IPS-18a (cell line): ENCODE results near the gene ING2.
"Not testable (repeated sequence)": the region's sequence is repeated elsewhere in the genome, so short reads cannot be mapped to it uniquely, and the experiment has no call there.

ENCODE experiments used
- H3K27ac ChIP-seq: one replicate; pipeline ENCODE4 v1.5.1; 2013; ENCODE audit warnings: low read length
- H3K27me3 ChIP-seq: one replicate; pipeline ENCODE4 v1.6.1; 2013; ENCODE audit warnings: mild to moderate bottlenecking, low read length; ENCODE audit not compliant: control insufficient read depth, insufficient read depth
- H3K36me3 ChIP-seq: one replicate; pipeline ENCODE4 v1.6.1; 2013; ENCODE audit warnings: low read depth, low read length; ENCODE audit not compliant: control insufficient read depth
- H3K4me1 ChIP-seq: one replicate; pipeline ENCODE4 v1.6.1; 2013; ENCODE audit warnings: low read depth, low read length; ENCODE audit not compliant: control insufficient read depth
- H3K4me3 ChIP-seq: one replicate; pipeline ENCODE4 v1.5.1; 2013; ENCODE audit warnings: low read length
- H3K9ac ChIP-seq: one replicate; pipeline ENCODE4 v1.6.1; 2013; ENCODE audit warnings: mild to moderate bottlenecking, low read length, moderate library complexity
- H3K9me3 ChIP-seq: one replicate; pipeline ENCODE4 v1.6.1; 2013; ENCODE audit warnings: low read depth, low read length; ENCODE audit not compliant: control insufficient read depth

ING2 gene

GRCh38 chr4:183504930-183505610, at the start of gene ING2:
Gene ING2 (plus strand): TSS chr4:183505058. CDS start chr4:183505196, 138 bp downstream.
- Histone ChIP-seq H3K4me3 (peak within 1 kb of the TSS; percentile 71), H3K36me3 (peaks cover under 1% of the 10 kb centered on the region), H3K9me3 (no peaks in the 10 kb centered on the region), H3K9ac (peak within 1 kb of the TSS; percentile 67), H3K4me1 (peaks cover 12% of the 10 kb centered on the region), H3K27ac (peak within 1 kb of the TSS; percentile 59), H3K27me3 (no peaks in the 10 kb centered on the region)

DNA sequence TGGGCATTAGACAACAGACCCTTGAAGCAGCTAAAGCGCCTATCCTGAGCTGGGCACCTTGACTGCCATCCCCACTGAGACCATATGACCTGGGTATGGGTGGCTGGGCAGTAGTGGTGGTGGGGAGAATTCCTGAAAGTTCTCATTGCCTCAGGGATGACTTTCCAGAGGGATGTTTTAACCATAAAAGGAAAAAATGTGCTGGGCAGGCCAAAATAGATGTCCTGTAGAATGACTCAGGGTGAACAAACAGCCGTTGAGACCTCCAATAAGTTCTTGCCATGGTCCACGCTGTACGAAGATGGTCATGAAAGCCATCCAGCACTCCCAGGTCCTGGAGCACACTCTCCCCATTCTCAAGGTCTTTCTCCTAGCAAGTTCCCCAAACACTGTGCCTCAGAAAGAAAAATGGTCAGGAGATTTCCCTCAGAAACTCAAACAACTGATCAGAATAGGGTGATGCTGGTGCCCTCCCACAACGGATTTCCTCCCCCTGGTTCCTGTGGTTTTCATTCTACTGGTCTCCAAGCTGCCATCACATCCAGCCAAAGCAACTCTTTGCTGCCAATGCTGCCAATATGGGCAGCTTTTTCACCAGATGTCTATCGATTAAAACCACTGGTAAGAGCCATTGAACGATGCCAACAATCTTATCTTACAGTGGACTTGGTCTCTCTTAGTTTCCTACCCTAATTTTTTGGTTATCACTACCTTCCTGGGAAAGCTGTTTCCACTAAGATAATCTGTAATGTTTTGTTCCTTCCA, 49.2 kb upstream of the ING2 start:
- Histone ChIP-seq H3K9ac (no peak overlapping the region), H3K27ac (no peak overlapping the region), H3K4me3 (no peak overlapping the region), H3K4me1 (no peaks in the 10 kb centered on the region), H3K27me3 (no peaks in the 10 kb centered on the region), H3K36me3 (peaks cover 10% of the 10 kb centered on the region), H3K9me3 (no peaks in the 10 kb centered on the region)

DNA sequence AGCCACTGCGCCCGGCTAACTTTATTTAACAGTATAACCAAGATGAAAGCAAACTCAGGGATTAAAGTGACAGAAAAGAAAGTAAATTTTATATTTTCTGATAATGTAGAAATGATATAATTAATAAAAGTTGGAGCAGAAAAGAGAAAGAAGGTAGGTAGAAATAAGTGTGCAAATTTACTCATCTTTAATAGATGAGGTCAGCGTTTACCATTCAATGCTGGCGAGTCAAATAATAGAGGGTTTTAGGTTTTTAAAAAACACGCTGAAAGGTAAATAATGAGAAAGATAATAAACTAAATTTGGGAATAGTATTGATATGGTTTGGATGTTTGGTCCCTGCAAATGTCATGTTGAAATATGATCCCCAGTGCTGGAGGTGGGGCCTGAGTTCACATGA, 46.9 kb upstream of the ING2 start:
- H3K9me3 ChIP-seq, result no peaks in the 10 kb centered on the region
- no peaks in the 10 kb centered on the region for H3K36me3 ChIP-seq
- no peak overlapping the region for H3K9ac ChIP-seq
- no peaks in the 10 kb centered on the region for H3K4me1 ChIP-seq
- no peak overlapping the region for H3K27ac ChIP-seq
- no peak overlapping the region for H3K4me3 ChIP-seq
- H3K27me3 ChIP-seq, result no peaks in the 10 kb centered on the region

- H3K36me3 ChIP-seq, H3K9me3 ChIP-seq, H3K4me1 ChIP-seq: not testable (repeated sequence)
Measured at GRCh38 chr4:183463903-183464619, 40.8 kb upstream of the ING2 start.

DNA sequence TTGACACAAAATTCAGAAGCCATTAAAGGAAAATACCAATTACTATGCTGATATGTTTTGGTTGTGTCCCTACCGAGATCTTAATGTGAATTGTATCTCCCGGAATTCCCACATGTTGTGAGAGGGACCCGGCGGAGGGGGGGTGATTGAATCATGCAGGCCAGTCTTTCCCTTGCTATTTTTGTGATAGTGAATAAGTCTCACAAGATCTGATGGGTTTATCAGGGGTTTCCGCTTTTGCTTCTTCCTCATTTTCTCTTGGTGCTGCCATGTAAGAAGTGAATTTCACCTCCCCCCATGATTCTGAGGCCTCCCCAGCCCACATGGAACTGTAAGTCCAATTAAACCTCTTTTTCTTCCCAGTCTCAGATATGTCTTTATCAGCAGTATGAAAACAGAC, 39.0 kb upstream of the ING2 start:
- H3K9ac ChIP-seq, H3K27me3 ChIP-seq, H3K27ac ChIP-seq, H3K4me3 ChIP-seq, H3K9me3 ChIP-seq, H3K36me3 ChIP-seq, H3K4me1 ChIP-seq: not testable (repeated sequence)

More at GRCh38 chr4:183463903-183464619, 40.8 kb upstream of the ING2 start:
- H3K27me3 ChIP-seq, H3K9ac ChIP-seq, H3K4me3 ChIP-seq, H3K27ac ChIP-seq: not testable (repeated sequence)

GRCh38 chr4:183467246-183467645, 37.6 kb upstream of the ING2 start:
- H3K27ac ChIP-seq, result no peak overlapping the region
- peaks cover 6% of the 10 kb centered on the region for H3K4me1 ChIP-seq
- peaks cover 3% of the 10 kb centered on the region for H3K9me3 ChIP-seq
- H3K27me3 ChIP-seq, result no peaks in the 10 kb centered on the region
- H3K36me3 ChIP-seq, result no peaks in the 10 kb centered on the region
- no peak overlapping the region for H3K9ac ChIP-seq
- H3K4me3 ChIP-seq, result no peak overlapping the region

DNA sequence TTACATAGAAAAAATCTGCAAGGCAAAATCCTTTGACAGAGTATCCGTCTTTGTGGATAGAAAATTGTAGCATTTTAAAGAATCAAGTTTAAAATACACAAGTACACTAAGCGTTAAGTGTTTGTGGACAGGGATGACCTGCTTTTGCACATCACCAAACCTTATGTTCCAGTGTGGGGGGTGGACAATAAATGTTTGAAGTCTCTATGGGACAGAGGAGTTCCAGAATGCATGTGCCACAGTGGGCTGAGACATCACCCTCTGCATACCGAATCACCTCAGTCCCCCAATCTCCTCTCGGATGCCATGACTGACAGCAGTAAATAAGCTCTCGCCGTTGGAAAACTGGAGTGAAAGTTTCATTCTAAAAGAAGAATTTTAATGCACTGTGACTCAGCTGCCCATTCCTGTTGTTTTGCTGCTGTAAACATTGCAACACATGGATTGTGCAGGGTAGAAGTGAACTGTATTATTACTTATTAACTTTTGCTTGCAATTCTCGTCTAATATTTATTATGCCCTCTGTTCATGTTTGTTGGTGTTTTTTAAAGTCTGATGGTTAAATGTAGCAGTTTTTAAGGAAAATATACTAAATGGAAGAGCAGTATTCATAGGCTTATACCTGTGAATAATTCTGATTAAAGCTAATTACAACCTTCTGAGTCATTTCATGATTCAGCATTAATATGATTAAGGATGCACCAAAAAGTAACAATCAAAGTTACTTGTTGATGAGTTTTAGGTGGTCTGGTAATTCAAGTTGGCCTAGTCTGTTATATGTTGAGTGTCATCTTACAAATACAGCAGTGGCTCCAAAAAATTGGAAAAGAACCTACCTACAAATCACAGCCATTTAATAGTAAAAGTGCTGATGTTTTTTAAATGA, 36.4 kb upstream of the ING2 start:
- no peak overlapping the region for H3K9ac ChIP-seq
- no peak overlapping the region for H3K27ac ChIP-seq
- H3K4me3 ChIP-seq, result no peak overlapping the region
- H3K36me3 ChIP-seq, result no peaks in the 10 kb centered on the region
- no peaks in the 10 kb centered on the region for H3K27me3 ChIP-seq
- peaks cover 14% of the 10 kb centered on the region for H3K4me1 ChIP-seq
- peaks cover 3% of the 10 kb centered on the region for H3K9me3 ChIP-seq

DNA sequence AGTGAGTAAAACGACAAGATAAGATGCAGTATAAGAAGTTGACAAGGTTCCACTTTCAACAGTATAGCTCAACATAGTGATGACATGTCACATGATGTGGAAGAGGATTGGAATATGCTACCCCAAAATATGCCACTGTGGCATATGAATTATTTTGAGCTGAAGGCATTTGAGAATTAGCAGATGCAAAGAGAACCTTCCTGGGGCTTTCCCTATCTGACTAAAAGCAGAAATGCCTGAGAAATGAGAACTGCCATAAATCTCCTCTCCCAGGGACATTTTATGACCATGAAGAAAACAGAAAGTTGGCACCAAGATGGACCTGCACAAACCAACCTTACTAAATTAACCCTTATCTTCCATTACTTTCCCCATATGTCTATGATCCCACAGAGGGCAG, 35.6 kb upstream of the ING2 start:
- H3K9me3 ChIP-seq, result peaks cover 3% of the 10 kb centered on the region
- no peak overlapping the region for H3K9ac ChIP-seq
- no peaks in the 10 kb centered on the region for H3K36me3 ChIP-seq
- H3K4me3 ChIP-seq, result no peak overlapping the region
- H3K4me1 ChIP-seq, result peaks cover 14% of the 10 kb centered on the region
- H3K27ac ChIP-seq, result no peak overlapping the region
- H3K27me3 ChIP-seq, result no peaks in the 10 kb centered on the region

DNA sequence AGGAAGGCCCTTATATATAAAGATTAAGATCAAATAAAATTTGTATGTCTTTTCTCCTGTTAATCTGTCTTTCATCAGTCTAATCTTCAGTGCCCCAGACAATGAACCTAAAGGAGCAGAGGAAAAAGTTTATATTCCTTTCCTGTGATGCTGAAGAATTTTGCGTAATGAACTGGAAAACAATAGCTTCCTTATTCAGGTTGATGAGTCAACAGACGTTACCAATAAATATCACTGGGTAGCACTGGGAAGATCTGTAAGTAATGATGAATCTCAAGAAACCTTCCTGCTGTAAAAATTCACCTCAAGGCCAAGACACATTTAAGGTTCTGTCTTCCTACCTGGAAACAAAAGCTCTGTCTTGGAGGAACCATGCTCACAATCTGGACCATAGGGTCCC, 34.9 kb upstream of the ING2 start:
- Histone ChIP-seq H3K9me3 (peaks cover 3% of the 10 kb centered on the region), H3K27ac (no peak overlapping the region), H3K27me3 (no peaks in the 10 kb centered on the region), H3K9ac (no peak overlapping the region), H3K4me1 (peaks cover 14% of the 10 kb centered on the region), H3K4me3 (no peak overlapping the region), H3K36me3 (no peaks in the 10 kb centered on the region)

DNA sequence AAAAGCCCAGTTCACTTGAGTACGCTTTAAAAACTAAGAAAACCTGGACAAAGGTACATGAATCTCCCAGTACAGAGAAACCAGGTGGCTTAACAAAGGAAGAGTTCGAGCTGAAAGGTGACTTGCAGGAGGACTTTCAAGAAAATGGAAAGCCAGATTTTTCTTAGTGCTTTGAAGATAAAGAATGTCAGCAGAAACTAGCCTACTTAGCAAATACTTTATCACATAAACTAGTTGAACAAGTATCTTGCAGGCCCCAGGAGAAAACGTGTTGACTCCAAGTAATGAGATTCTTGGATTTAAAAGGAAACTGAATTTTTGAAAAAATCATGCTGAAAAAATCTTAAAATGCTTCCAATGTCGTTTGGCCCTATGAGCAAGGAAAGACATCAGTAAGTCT, 34.0 kb upstream of the ING2 start:
- no peak overlapping the region for H3K27ac ChIP-seq
- H3K36me3 ChIP-seq, result no peaks in the 10 kb centered on the region
- no peaks in the 10 kb centered on the region for H3K27me3 ChIP-seq
- H3K9me3 ChIP-seq, result peaks cover 3% of the 10 kb centered on the region
- no peak overlapping the region for H3K4me3 ChIP-seq
- peaks cover 8% of the 10 kb centered on the region for H3K4me1 ChIP-seq
- no peak overlapping the region for H3K9ac ChIP-seq
